HL-60 (cell line): Measurements from ENCODE around the gene XRRA1.

ENCODE experiments used
- POLR2AphosphoS5 ChIP-seq: IDR thresholded peaks from 2 replicates; pipeline ENCODE4 v1.6.1; 2012; ENCODE audit warnings: low read depth
- SPI1 ChIP-seq: IDR thresholded peaks from 2 replicates; pipeline ENCODE4 v1.6.1; 2012; ENCODE audit warnings: low read depth, mild to moderate bottlenecking, borderline replicate concordance
- TF ChIP-seq, protein P1 (sequence below): IDR thresholded peaks from one replicate; pipeline ENCODE4 v1.5.1; 2011; ENCODE audit warnings: low read length, control low read depth, inconsistent platforms; ENCODE audit not compliant: insufficient read depth
- TF ChIP-seq, protein P2 (sequence below): IDR thresholded peaks from 2 replicates; pipeline ENCODE4 v1.6.1; 2012; ENCODE audit warnings: low read depth; ENCODE audit not compliant: insufficient replicate concordance

DNA sequence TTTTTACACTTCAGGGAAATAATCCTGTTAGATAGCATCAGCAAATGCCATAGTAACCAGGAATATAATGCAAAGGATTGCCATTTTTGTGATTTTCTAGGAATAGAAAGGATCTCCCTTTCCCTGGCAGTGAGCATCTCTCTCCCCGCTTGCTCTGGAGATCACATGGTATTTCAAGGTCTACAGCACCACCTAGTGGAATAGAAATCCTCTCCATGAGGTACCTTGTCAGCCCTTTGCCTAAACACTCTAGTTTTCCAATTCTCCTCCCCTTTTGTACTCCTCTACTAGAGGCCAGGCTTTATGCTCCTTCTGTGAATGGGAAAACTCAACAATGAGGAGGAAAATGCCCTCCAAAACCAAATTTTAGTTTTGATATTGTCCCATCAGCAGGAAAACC lies 78.4 kb downstream of the XRRA1 start:
- TF ChIP-seq, protein P1, sequence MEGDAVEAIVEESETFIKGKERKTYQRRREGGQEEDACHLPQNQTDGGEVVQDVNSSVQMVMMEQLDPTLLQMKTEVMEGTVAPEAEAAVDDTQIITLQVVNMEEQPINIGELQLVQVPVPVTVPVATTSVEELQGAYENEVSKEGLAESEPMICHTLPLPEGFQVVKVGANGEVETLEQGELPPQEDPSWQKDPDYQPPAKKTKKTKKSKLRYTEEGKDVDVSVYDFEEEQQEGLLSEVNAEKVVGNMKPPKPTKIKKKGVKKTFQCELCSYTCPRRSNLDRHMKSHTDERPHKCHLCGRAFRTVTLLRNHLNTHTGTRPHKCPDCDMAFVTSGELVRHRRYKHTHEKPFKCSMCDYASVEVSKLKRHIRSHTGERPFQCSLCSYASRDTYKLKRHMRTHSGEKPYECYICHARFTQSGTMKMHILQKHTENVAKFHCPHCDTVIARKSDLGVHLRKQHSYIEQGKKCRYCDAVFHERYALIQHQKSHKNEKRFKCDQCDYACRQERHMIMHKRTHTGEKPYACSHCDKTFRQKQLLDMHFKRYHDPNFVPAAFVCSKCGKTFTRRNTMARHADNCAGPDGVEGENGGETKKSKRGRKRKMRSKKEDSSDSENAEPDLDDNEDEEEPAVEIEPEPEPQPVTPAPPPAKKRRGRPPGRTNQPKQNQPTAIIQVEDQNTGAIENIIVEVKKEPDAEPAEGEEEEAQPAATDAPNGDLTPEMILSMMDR: no peak
- no peak for TF ChIP-seq POLR2AphosphoS5
- TF ChIP-seq, protein P2, sequence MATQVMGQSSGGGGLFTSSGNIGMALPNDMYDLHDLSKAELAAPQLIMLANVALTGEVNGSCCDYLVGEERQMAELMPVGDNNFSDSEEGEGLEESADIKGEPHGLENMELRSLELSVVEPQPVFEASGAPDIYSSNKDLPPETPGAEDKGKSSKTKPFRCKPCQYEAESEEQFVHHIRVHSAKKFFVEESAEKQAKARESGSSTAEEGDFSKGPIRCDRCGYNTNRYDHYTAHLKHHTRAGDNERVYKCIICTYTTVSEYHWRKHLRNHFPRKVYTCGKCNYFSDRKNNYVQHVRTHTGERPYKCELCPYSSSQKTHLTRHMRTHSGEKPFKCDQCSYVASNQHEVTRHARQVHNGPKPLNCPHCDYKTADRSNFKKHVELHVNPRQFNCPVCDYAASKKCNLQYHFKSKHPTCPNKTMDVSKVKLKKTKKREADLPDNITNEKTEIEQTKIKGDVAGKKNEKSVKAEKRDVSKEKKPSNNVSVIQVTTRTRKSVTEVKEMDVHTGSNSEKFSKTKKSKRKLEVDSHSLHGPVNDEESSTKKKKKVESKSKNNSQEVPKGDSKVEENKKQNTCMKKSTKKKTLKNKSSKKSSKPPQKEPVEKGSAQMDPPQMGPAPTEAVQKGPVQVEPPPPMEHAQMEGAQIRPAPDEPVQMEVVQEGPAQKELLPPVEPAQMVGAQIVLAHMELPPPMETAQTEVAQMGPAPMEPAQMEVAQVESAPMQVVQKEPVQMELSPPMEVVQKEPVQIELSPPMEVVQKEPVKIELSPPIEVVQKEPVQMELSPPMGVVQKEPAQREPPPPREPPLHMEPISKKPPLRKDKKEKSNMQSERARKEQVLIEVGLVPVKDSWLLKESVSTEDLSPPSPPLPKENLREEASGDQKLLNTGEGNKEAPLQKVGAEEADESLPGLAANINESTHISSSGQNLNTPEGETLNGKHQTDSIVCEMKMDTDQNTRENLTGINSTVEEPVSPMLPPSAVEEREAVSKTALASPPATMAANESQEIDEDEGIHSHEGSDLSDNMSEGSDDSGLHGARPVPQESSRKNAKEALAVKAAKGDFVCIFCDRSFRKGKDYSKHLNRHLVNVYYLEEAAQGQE: no peak
- no peak for TF ChIP-seq SPI1
